HCT116 (cell line): ENCODE results near the gene C4A. TPM values are rescaled to one million over a fixed set of nuclear protein-coding genes. Genes with fewer than 3 reads are reported as not detected.

Source experiments
- ATAC-seq: fragments of 200-7000 bp; cut with Tn5 transposase; 2 replicates; pipeline ENCODE4 v1.9.1; 2020; ENCODE audit warnings: mild to moderate bottlenecking, moderate library complexity
- BruUV-seq: library from RNA; stranded (reverse); fragments of 400-500 nt; replicated peaks from 2 replicates; lab custom pipeline; 2021; lab: Mats Ljungman, UMichigan
- CTCF ChIA-PET: fragments of 300-600 bp; sonication (Branson Sonifier 250); formaldehyde crosslinking; loops from one replicate; lab custom pipeline; 2021; ENCODE audit warnings: antibody characterized with exemption; lab: Charles Lee
- POLR2A ChIA-PET: fragments of 300-600, 350-600 bp; sonication (Branson Sonifier 250); formaldehyde crosslinking; loops from one replicate; lab custom pipeline; 2021; ENCODE audit warnings: antibody characterized with exemption; lab: Charles Lee
- RAD21 ChIA-PET, 2 experiments: fragments of 300-600 bp; sonication (Branson Sonifier 250); formaldehyde crosslinking; loops; one replicate each; lab custom pipeline; 2023; ENCODE audit warnings: low total read pairs in 2 of 2; ENCODE audit not compliant: uncharacterized antibody in 2 of 2, unreplicated experiment in 2 of 2, low non-redundant PET in 1 of 2; lab: Charles Lee
- DNase-seq: peaks from one replicate; pipeline ENCODE4 v3.0.0-alpha.2; 2010; ENCODE audit warnings: low read depth, low spot score
- H2AFZ ChIP-seq: fragments of 200-600 bp; shearing (Covaris generic), sonication (generic); 2 replicates; pipeline ENCODE4 v1.6.1; 2017; ENCODE audit warnings: low read depth, mixed run types, mixed read lengths, antibody characterized with exemption, low read length; ENCODE audit not compliant: poor library complexity, severe bottlenecking
- H3K27ac ChIP-seq: 2 replicates; pipeline ENCODE4 v1.5.1; 2012; ENCODE audit warnings: low read depth, low read length
- H3K27me3 ChIP-seq: fragments of 200-600 bp; sonication (generic); 2 replicates; pipeline ENCODE4 v1.6.1; 2016; ENCODE audit warnings: mixed run types, low read length, mixed read lengths; ENCODE audit not compliant: insufficient read depth
- H3K36me3 ChIP-seq, 2 experiments: fragments of 200-500 bp in 1 of 2; fragments of 200-600 bp in 1 of 2; sonication (Bioruptor generic) in 1 of 2; sonication (generic) in 1 of 2; 2 replicates each; pipeline versions ENCODE4 v1.5.1 to v1.6.1; 2014 to 2016; ENCODE audit warnings: low read length in 2 of 2, inconsistent platforms in 1 of 2, mixed read lengths in 1 of 2, mixed run types in 1 of 2; ENCODE audit not compliant: insufficient read depth in 2 of 2, control insufficient read depth in 1 of 2
- H3K4me1 ChIP-seq, 2 experiments: fragments of 200-600 bp in 1 of 2; sonication (generic) in 1 of 2; 2 replicates each; pipeline versions ENCODE4 v1.5.1 to v1.6.1; 2012 to 2017; ENCODE audit warnings: low read length in 2 of 2, inconsistent platforms in 1 of 2, mild to moderate bottlenecking in 1 of 2, mixed read lengths in 1 of 2, mixed run types in 1 of 2, moderate library complexity in 1 of 2; ENCODE audit not compliant: insufficient read depth in 2 of 2, control insufficient read depth in 1 of 2
- H3K4me2 ChIP-seq: fragments of 200-600 bp; sonication (generic); 2 replicates; pipeline ENCODE4 v1.6.1; 2017; ENCODE audit warnings: mixed run types, low read length, mixed read lengths
- H3K4me3 ChIP-seq, 2 experiments: fragments of 200-600 bp in 1 of 2; sonication (generic) in 1 of 2; replicated peaks in 1 of 2; 2 replicates each; pipeline ENCODE4 v1.5.1; 2011 to 2016; ENCODE audit warnings: low read length in 2 of 2, control low read depth in 1 of 2, low read depth in 1 of 2, mild to moderate bottlenecking in 1 of 2, mixed read lengths in 1 of 2, mixed run types in 1 of 2
- H3K79me2 ChIP-seq: fragments of 200-600 bp; sonication (generic); 2 replicates; pipeline ENCODE4 v1.6.1; 2017; ENCODE audit warnings: mild to moderate bottlenecking, mixed run types, low read length, moderate library complexity, mixed read lengths; ENCODE audit not compliant: insufficient read depth
- H3K9ac ChIP-seq: fragments of 200-600 bp; sonication (generic); 2 replicates; pipeline ENCODE4 v1.6.1; 2016; ENCODE audit warnings: low read length, mixed read lengths
- H3K9me2 ChIP-seq: fragments of 200-600 bp; sonication (generic), shearing (Covaris generic); 2 replicates; pipeline ENCODE4 v1.6.1; 2017; ENCODE audit warnings: mixed run types, mild to moderate bottlenecking, moderate library complexity; ENCODE audit not compliant: insufficient read depth
- H3K9me3 ChIP-seq, 2 experiments: fragments of 200-500 bp in 1 of 2; fragments of 200-600 bp in 1 of 2; sonication (Bioruptor generic) in 1 of 2; sonication (generic) in 1 of 2; 2 replicates each; pipeline ENCODE4 v1.6.1; 2014 to 2017; ENCODE audit warnings: low read length in 2 of 2, mixed read lengths in 2 of 2, inconsistent platforms in 1 of 2, low read depth in 1 of 2, mild to moderate bottlenecking in 1 of 2, mixed run types in 1 of 2, moderate library complexity in 1 of 2; ENCODE audit not compliant: control insufficient read depth in 1 of 2, insufficient read depth in 1 of 2
- H4K20me1 ChIP-seq: fragments of 200-600 bp; sonication (generic), shearing (Covaris generic); 2 replicates; pipeline ENCODE4 v1.6.1; 2017; ENCODE audit warnings: mixed run types, mild to moderate bottlenecking, moderate library complexity; ENCODE audit not compliant: insufficient read depth
- CBX3 ChIP-seq: IDR thresholded peaks from 2 replicates; pipeline ENCODE4 v1.6.1; 2012; ENCODE audit warnings: low read depth
- CEBPB ChIP-seq: IDR thresholded peaks from 2 replicates; pipeline ENCODE4 v1.6.1; 2012; ENCODE audit warnings: low read depth
- ELF1 ChIP-seq: IDR thresholded peaks from 2 replicates; pipeline ENCODE4 v1.6.1; 2012; ENCODE audit warnings: low read depth, borderline replicate concordance
- JUND ChIP-seq: IDR thresholded peaks from 2 replicates; pipeline ENCODE4 v1.6.1; 2012
- POLR2A ChIP-seq: IDR thresholded peaks from 2 replicates; pipeline ENCODE4 v1.7.0; 2011; ENCODE audit warnings: borderline replicate concordance; ENCODE audit not compliant: insufficient read depth, insufficient read length; ENCODE audit errors: extremely low read depth
- POLR2AphosphoS5 ChIP-seq: IDR thresholded peaks from 2 replicates; pipeline ENCODE4 v1.6.1; 2011; ENCODE audit warnings: mild to moderate bottlenecking, low read depth, low read length, moderate library complexity
- SRF ChIP-seq: IDR thresholded peaks from 2 replicates; pipeline ENCODE4 v1.6.1; 2012; ENCODE audit warnings: low read depth
- YY1 ChIP-seq: IDR thresholded peaks from 2 replicates; pipeline ENCODE4 v1.6.1; 2011; ENCODE audit warnings: low read length, low read depth, moderate library complexity, mild to moderate bottlenecking; ENCODE audit not compliant: insufficient replicate concordance; ENCODE audit errors: extremely low read depth
- ZNF274 ChIP-seq: fragments of 200-500 bp; sonication (Bioruptor generic); IDR thresholded peaks from 2 replicates; pipeline ENCODE4 v1.6.1; 2014; ENCODE audit warnings: mild to moderate bottlenecking, low read depth, low read length, inconsistent platforms
- intact Hi-C: fragments of 100-400 bp; cut with micrococcal nuclease; formaldehyde crosslinking; loops from 2 replicates; pipeline ENCODE4 v1.10.0; 2022
- total RNA-seq: library from RNA; stranded (reverse); gene quantifications from one replicate; pipeline ENCODE4 v1.2.1, GENCODE V29; 2021; ENCODE audit not compliant: unreplicated experiment
- TF ChIP-seq, protein P1 (sequence below): IDR thresholded peaks from 2 replicates; pipeline ENCODE4 v1.6.1; 2012
- TF ChIP-seq, protein P2 (sequence below): IDR thresholded peaks from 2 replicates; pipeline ENCODE4 v1.6.1; 2012; ENCODE audit warnings: low read depth

The C4A gene
- total RNA-seq, 1 experiment from 2014 or later, result 5.1 TPM

DNA sequence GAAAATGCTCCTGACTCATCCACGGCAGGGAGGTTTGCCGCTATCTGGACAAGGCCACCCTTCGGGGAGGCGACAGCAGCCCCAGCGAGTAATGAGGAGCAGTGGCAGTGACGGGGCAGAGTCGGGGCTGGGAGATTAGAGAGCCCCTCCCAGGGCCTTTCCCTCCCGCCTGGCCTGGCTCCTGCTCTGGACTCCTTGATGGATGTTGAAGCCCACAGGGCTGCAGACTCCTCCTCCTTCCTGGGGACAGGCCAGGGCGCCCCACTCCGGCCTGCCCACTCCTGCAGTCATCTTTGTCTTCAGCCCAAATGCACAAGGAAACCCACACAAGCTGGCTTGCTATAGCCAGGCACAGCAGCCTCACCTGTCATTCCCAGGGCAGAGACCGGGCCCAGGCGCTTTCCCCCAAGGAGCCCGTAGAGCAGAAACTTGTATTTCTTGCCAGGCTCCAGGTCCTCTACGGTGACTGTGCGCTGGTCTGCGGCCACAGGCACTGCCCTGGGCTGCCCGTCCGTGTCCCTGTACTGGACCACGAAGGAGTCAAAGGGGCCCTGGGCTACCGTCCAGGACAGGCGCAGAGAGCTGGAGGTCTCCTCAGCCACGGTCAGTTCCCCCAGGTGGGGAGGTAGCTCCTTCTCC, 64.1 kb downstream of the C4A start:
- Histone ChIP-seq H3K4me1 (peaks cover 9 to 27% of the 10 kb centered on the region in 2 experiments), H3K79me2 (no peaks in the 10 kb centered on the region), H3K4me2 (peak overlapping the region; percentile 67; the same call in 1 of the 2 replicates), H3K9me2 (no peaks in the 10 kb centered on the region), H3K9me3 (no peaks in the 10 kb centered on the region), H4K20me1 (no peaks in the 10 kb centered on the region), H3K9ac (no peak overlapping the region), H2AFZ (no peak overlapping the region), H3K27me3 (no peaks in the 10 kb centered on the region), H3K4me3 (no peak overlapping the region), H3K36me3 (no peaks in the 10 kb centered on the region), H3K27ac (no peak overlapping the region)
- POLR2A ChIA-PET, result no interaction called here
- CTCF ChIA-PET, result no interaction called here
- DNase-seq, result no peak
- RAD21 ChIA-PET, result no interaction called here
- BruUV-seq, result no TSS peak
- intact Hi-C loops, result no loop called here
- ATAC-seq, result no peak
- TF ChIP-seq YY1 (no peak), ZNF274 (no peak), CBX3 (no peak), JUND (no peak), POLR2AphosphoS5 (no peak), CEBPB (no peak), SRF (no peak), POLR2A (no peak), ELF1 (no peak)
- TF ChIP-seq, protein P1, sequence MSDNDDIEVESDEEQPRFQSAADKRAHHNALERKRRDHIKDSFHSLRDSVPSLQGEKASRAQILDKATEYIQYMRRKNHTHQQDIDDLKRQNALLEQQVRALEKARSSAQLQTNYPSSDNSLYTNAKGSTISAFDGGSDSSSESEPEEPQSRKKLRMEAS, result no peak
- TF ChIP-seq, protein P2, sequence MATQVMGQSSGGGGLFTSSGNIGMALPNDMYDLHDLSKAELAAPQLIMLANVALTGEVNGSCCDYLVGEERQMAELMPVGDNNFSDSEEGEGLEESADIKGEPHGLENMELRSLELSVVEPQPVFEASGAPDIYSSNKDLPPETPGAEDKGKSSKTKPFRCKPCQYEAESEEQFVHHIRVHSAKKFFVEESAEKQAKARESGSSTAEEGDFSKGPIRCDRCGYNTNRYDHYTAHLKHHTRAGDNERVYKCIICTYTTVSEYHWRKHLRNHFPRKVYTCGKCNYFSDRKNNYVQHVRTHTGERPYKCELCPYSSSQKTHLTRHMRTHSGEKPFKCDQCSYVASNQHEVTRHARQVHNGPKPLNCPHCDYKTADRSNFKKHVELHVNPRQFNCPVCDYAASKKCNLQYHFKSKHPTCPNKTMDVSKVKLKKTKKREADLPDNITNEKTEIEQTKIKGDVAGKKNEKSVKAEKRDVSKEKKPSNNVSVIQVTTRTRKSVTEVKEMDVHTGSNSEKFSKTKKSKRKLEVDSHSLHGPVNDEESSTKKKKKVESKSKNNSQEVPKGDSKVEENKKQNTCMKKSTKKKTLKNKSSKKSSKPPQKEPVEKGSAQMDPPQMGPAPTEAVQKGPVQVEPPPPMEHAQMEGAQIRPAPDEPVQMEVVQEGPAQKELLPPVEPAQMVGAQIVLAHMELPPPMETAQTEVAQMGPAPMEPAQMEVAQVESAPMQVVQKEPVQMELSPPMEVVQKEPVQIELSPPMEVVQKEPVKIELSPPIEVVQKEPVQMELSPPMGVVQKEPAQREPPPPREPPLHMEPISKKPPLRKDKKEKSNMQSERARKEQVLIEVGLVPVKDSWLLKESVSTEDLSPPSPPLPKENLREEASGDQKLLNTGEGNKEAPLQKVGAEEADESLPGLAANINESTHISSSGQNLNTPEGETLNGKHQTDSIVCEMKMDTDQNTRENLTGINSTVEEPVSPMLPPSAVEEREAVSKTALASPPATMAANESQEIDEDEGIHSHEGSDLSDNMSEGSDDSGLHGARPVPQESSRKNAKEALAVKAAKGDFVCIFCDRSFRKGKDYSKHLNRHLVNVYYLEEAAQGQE, result no peak
